ENCODE results near the gene PRDM16.

PRDM16 gene

GRCh38 chr1:3173381-3173980 is 104.5 kb downstream of the PRDM16 start:
- TF ChIP-seq CTCF (conservative IDR thresholded peaks at IDR 0.05; ENCODE audit: low read depth): no peak
- H3K27ac ChIP-seq: no peak overlapping the region
- ChIA-PET POLR2A (ENCODE audit: low non-redundant PET) (no interaction called here), CTCF (no interaction called here)
- DNase-seq (ENCODE audit: low spot score): no peak

DNA sequence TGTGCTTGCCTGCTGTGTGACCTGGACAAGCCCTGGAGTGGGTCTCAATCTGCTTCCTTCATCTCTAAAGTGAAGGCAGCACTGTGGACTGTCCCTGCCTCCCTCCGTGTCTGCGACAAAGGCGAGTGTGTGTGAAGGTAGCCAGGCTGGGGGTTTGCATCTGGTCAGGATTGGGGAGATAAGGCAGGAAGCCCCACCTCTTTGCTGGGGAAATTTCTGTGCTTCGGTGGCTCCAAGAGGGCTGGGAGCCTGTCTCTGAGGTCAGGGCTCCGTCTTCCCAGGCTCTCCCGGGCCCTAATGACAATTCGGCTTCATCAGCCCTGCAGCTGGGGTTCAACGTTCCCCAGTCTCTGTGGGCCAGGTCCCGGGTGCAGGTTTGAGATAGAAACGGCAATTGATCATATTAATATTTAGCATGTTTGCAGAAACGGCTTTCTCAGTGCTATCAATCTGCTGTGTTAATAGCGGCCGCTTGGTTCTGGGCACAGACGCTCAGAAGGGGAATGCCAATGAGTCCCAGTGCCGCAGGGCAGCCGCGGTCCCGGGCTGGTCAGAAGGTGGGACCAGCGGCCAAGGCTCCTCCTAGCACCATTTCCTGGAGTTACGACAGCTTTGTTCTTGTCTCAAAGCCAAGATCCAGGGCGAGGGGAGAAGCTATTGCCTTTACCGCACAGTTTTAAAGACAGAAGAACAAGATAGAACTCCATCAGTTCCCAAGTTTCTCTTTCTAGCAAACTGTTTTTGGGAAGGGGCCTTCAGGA is 105.7 kb downstream of the PRDM16 start:
- POLR2A ChIA-PET (ENCODE audit: low non-redundant PET): interaction anchor here (0.6 kb wide), 1 partner anchor 24 kb away, joined by 6 read pairs; no protein-coding TSS in a partner anchor
- peak overlapping the region; percentile 28; the same call in 1 of the 2 replicates for H3K27ac ChIP-seq
- no peak for TF ChIP-seq CTCF (conservative IDR thresholded peaks at IDR 0.05; ENCODE audit: low read depth)
- peak; percentile 51 for DNase-seq (ENCODE audit: low spot score)
- CTCF ChIA-PET: no interaction called here

- TF ChIP-seq CTCF (conservative IDR thresholded peaks at IDR 0.05; ENCODE audit: low read depth): no peak
- ChIA-PET POLR2A (ENCODE audit: low non-redundant PET) (interaction anchor here (0.6 kb wide), 1 partner anchor 25 kb away, joined by 6 read pairs; no protein-coding TSS in a partner anchor), CTCF (no interaction called here)
- no peak for DNase-seq (ENCODE audit: low spot score)
- peak overlapping the region; percentile 28; the same call in 1 of the 2 replicates for H3K27ac ChIP-seq
Observed at GRCh38 chr1:3175486-3175885, 106.5 kb downstream of the PRDM16 start.

- ChIA-PET CTCF (no interaction called here), POLR2A (ENCODE audit: low non-redundant PET) (no interaction called here)
- TF ChIP-seq CTCF (conservative IDR thresholded peaks at IDR 0.05; ENCODE audit: low read depth): no peak
- no peak overlapping the region for H3K27ac ChIP-seq
- no peak for DNase-seq (ENCODE audit: low spot score)
Observed at GRCh38 chr1:3176028-3176427, 107.0 kb downstream of the PRDM16 start.

DNA sequence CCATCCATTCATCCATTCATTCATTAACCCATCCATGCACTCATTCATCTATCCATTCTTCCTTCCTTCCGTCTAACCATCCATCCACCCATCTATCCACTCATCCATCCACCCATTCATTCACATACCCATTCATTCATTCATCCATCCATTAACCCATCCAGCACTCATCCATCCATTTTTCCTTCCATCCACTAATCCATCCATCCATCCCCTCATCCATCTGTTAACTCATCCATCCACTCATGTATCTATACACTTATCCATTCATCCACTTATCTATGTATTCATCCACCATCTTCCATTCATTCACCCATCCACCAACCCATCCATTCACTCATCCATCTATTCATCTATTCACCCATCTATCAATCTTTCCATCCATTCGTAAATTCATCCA is 107.8 kb downstream of the PRDM16 start:
- CTCF ChIA-PET: no interaction called here
- DNase-seq (ENCODE audit: low spot score): no peak
- POLR2A ChIA-PET (ENCODE audit: low non-redundant PET): no interaction called here
- H3K27ac ChIP-seq: no peak overlapping the region
- no peak for TF ChIP-seq CTCF (conservative IDR thresholded peaks at IDR 0.05; ENCODE audit: low read depth)

GRCh38 chr1:3178279-3178678 is 109.3 kb downstream of the PRDM16 start:
- CTCF ChIA-PET: interaction anchor here (0.6 kb wide), 1 partner anchor 584 kb away, joined by 4 read pairs; no protein-coding TSS in a partner anchor
- TF ChIP-seq CTCF (conservative IDR thresholded peaks at IDR 0.05; ENCODE audit: low read depth): no peak
- H3K27ac ChIP-seq: no peak overlapping the region
- DNase-seq (ENCODE audit: low spot score): no peak
- POLR2A ChIA-PET (ENCODE audit: low non-redundant PET): no interaction called here
